Measurements from ENCODE around the gene JAZF1.

DNA sequence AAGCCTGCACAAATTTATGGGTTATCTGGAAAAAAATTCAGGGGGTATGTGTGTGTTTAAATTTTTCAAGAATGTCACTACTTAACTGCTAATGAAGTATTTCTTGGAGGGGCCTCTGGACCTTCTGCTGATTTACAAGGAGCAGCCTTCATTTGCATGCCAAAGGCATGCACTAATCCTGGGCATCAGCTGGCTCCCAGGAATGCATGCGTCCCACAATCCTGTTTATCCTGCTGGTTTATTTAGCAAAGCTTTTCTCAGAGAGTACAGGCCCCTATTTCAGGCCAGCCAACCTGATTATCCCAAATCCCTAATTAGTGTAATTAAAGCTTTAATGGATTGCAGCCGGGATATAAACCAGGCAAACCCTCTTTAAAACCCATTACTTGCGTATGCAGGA is 270.3 kb downstream of the JAZF1 start:
- TF ChIP-seq, protein P1, sequence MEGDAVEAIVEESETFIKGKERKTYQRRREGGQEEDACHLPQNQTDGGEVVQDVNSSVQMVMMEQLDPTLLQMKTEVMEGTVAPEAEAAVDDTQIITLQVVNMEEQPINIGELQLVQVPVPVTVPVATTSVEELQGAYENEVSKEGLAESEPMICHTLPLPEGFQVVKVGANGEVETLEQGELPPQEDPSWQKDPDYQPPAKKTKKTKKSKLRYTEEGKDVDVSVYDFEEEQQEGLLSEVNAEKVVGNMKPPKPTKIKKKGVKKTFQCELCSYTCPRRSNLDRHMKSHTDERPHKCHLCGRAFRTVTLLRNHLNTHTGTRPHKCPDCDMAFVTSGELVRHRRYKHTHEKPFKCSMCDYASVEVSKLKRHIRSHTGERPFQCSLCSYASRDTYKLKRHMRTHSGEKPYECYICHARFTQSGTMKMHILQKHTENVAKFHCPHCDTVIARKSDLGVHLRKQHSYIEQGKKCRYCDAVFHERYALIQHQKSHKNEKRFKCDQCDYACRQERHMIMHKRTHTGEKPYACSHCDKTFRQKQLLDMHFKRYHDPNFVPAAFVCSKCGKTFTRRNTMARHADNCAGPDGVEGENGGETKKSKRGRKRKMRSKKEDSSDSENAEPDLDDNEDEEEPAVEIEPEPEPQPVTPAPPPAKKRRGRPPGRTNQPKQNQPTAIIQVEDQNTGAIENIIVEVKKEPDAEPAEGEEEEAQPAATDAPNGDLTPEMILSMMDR (IDR thresholded peaks at IDR 0.05; ENCODE audit: low read length): no peak
- no peak for TF ChIP-seq EZH2 (optimal IDR thresholded peaks at IDR 0.05; ENCODE audit: low read depth, low read length)
- no peak for TF ChIP-seq EZH2phosphoT487 (IDR thresholded peaks at IDR 0.05; ENCODE audit: low read length)

Data from MM.1S (cell line).